Cardiac atrium fibroblast (primary cell): ENCODE results near the gene FAM200B. TPM values are rescaled to one million over a fixed set of nuclear protein-coding genes. Genes with fewer than 3 reads are reported as not detected.

ENCODE experiments used
- total RNA-seq: library from RNA; depleted of rRNA; stranded (reverse); fragments of >200 nt; gene quantifications from 2 replicates; pipeline ENCODE4 v1.2.3, GENCODE V29; 2015

Gene FAM200B
- total RNA-seq = 9.4 and 36.6 TPM in 2 replicates

GRCh38 chr4:15681372-15682241, at the start of gene FAM200B:
Gene FAM200B (plus strand): TSS chr4:15681827. CDS start chr4:15686978, 5,151 bp downstream.

DNA sequence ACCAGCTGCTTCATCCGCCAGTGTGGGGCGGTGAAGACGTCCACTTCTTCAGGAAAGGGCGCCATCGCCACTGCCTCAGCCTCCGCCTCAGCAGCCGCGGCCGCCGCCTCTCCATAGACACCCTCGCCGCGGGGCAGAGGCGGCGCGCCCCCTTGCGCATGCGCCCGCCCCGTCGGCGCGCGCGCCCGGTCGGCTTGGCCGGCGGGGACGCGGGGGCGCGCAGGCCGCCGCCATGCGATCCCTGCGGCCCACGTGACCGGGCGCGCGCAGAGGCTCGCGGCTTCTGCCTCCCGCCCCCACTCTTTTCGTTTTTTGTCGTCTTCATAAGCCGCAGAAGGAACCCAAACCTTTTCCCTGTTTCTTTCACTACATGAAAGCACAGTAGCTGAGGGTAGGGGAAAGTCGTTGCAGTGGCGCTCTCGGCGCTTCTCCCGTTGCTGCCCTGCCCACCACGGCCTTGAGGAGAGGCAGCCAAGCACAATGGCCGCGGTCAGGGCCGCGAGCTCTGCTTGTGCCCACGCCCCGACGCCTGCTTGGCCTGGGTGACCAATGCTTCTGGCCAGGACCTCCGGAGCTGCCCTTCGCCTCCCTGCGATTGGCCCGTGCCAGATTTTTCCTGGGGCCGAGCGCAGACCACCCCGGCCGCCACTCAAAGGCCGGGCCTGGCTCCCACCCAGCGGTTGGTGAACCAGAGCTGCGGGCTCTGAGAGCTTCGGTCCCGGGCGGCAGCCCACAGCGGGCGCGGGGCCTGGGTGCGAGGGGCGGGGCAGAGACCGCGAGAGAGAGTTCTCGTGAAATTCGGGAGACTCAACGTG, 26.2 kb upstream of the FAM200B start, which contains the start of gene FBXL5:
Gene FBXL5 (minus strand): TSS at position 135 of the 815 bp plus-strand sequence. CDS start 70 bp downstream, at position 65.

GRCh38 chr4:15702941-15703403, 21.3 kb downstream of the FAM200B start, which contains the start of gene BST1:
Gene BST1 (plus strand): TSS chr4:15703065. CDS start chr4:15703145, 80 bp downstream.

Other genes with a start within 250 kb of the FAM200B start
- gene CC2D2A, start 211.9 kb upstream of the FAM200B start, total RNA-seq = 16.2 and 26.2 TPM in 2 replicates
- gene FBXL5, start 26.5 kb upstream of the FAM200B start, total RNA-seq = 52.2 and 60.8 TPM in 2 replicates
- 29.0 and 30.3 TPM in 2 replicates for gene BST1, start 21.2 kb downstream of the FAM200B start, total RNA-seq
- gene CD38, start 96.5 kb downstream of the FAM200B start, total RNA-seq = 0.16 TPM in 1 of 2 replicates, not detected in the other